Measurements from ENCODE around the gene EIF1AD. TPM values are rescaled to one million over a fixed set of nuclear protein-coding genes. Genes with fewer than 3 reads are reported as not detected.

EIF1AD gene
- total RNA-seq, 3 donors from 2014 or later, result 31.0 to 33.1 (median 31.0) TPM

DNA sequence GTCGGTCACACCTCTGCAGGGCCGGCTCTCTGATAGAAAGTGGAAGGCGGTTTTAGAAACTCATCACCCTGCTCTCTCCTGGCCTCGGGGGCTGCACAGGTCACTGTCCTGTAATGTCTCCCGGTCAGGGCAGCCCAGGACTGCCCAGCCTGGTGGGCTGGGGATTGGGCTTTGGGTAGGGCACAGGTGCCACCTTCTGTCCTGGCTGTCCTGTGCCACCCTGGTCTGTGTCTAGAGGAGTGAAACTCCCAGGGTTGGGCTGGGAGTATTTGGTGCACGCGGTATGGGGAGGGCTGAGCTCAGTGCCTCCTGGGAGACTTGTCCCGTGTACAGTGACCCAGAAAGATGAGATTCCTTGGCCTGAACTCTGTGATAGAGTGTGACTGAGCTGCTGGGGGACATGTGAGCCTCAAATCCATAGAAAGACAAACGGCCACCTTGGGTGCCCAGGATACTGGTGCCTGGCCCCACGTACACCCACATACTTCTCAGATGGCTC lies 22.6 kb downstream of the EIF1AD start:
- no peak overlapping the region for H3K4me3 ChIP-seq
- H3K36me3 ChIP-seq, result no peaks in the 10 kb centered on the region
- H3K4me1 ChIP-seq, result no peaks in the 10 kb centered on the region
- no peak for DNase-seq (ENCODE audit: low spot score in 2 of 2)
- intact Hi-C loops (cut with DNase I; ENCODE audit: low total_unique reads), result no loop called here
- no peak overlapping the region for H3K27ac ChIP-seq
- H3K9me3 ChIP-seq, result no peaks in the 10 kb centered on the region
- H3K27me3 ChIP-seq, result no peaks in the 10 kb centered on the region
- TF ChIP-seq, protein P1, sequence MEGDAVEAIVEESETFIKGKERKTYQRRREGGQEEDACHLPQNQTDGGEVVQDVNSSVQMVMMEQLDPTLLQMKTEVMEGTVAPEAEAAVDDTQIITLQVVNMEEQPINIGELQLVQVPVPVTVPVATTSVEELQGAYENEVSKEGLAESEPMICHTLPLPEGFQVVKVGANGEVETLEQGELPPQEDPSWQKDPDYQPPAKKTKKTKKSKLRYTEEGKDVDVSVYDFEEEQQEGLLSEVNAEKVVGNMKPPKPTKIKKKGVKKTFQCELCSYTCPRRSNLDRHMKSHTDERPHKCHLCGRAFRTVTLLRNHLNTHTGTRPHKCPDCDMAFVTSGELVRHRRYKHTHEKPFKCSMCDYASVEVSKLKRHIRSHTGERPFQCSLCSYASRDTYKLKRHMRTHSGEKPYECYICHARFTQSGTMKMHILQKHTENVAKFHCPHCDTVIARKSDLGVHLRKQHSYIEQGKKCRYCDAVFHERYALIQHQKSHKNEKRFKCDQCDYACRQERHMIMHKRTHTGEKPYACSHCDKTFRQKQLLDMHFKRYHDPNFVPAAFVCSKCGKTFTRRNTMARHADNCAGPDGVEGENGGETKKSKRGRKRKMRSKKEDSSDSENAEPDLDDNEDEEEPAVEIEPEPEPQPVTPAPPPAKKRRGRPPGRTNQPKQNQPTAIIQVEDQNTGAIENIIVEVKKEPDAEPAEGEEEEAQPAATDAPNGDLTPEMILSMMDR (IDR thresholded peaks at IDR 0.05), result no peak
- TF ChIP-seq POLR2AphosphoS5 (IDR thresholded peaks at IDR 0.05), result no peak

DNA sequence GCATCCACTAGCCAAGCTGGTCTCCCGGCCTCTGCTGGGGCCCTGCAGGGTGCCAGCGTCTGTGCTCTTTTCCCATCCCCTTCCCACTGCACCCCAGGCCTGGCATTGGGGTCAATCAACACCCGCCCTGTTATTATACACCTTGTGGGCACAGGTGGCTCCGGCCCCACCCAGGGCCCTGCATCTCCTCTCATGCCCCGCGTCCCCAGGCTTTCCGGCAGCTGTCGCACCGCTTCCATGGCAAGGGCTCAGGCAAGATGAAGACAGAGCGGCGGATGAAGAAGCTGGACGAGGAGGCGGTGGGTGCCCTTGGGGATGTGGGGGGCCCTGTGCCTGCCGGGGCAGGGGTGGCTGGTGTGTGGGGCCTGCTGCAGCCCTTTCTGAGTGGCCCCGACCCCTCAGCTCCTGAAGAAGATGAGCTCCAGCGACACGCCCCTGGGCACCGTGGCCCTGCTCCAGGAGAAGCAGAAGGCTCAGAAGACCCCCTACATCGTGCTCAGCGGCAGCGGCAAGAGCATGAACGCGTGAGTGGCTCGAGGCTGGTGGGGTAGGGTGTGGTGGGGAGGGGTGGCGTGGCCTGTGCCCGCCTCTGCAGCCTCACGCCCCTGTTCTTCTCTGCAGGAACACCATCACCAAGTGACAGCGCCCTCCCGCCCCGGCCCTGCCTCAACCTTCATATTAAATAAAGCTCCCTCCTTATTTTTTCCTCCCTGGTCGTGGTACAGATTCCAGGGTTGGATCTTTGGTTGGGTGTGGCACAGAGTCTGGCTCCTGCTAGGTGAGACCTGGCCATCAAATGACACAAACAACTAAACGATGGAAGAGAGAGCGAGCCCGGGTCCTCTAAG lies 23.3 kb downstream of the EIF1AD start:
- intact Hi-C loops (cut with DNase I; ENCODE audit: low total_unique reads), result no loop called here

DNA sequence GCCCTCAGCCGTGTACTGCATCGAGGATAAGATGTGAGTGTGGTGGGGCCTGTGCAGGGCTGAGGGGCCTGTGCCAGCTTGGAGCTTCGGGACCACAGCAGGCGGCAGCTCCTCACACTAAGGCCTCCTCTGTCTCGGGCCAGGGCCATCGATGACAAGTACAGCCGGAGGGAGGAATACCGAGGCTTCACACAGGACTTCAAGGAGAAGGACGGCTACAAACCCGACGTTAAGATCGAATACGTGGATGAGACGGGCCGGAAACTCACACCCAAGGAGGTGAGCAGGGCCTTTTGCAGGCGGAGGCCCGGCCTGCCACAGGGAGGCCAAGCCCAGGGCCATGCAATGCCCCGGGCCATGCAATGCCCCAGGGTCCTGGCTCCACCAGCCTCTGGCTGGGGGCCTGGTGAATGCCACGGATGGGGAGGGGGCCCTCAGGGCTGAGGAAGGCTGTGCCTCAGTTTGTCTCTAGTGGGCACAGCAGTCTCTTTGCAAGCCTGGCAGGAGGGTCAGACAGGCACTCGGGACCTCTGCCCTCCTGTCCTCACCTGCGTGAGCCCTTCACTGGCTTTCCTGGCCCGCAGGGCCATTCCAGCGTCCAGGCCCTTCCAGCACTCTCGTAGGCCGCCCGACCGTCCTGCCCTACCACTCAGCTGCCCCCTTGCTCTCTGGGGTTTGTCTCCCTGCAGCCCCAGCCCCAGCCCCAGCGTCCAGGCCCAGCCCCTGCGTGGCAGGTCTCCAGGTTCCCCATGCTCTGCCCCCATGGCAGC lies 24.2 kb downstream of the EIF1AD start:
- no peaks in the 10 kb centered on the region for H3K27me3 ChIP-seq
- no peak overlapping the region for H3K27ac ChIP-seq
- H3K4me1 ChIP-seq, result no peaks in the 10 kb centered on the region
- H3K4me3 ChIP-seq, result no peak overlapping the region
- H3K36me3 ChIP-seq, result no peaks in the 10 kb centered on the region
- intact Hi-C loops (cut with DNase I; ENCODE audit: low total_unique reads), result no loop called here
- DNase-seq (ENCODE audit: low spot score in 2 of 2), result no peak
- TF ChIP-seq POLR2A (IDR thresholded peaks at IDR 0.05) (no peak), POLR2AphosphoS5 (IDR thresholded peaks at IDR 0.05) (no peak)
- TF ChIP-seq, protein P1 (IDR thresholded peaks at IDR 0.05), result no peak
- H3K9me3 ChIP-seq, result no peaks in the 10 kb centered on the region

More for the DNA sequence above, 23.3 kb downstream of the EIF1AD start:
- no peak for DNase-seq (ENCODE audit: low spot score in 2 of 2)
- H3K4me1 ChIP-seq, result no peaks in the 10 kb centered on the region
- no peaks in the 10 kb centered on the region for H3K27me3 ChIP-seq
- H3K27ac ChIP-seq, result no peak overlapping the region
- TF ChIP-seq, protein P1 (IDR thresholded peaks at IDR 0.05), result no peak
- no peak for TF ChIP-seq POLR2AphosphoS5 (IDR thresholded peaks at IDR 0.05)
- no peak for TF ChIP-seq POLR2A (IDR thresholded peaks at IDR 0.05)
- H3K36me3 ChIP-seq, result no peaks in the 10 kb centered on the region
- no peaks in the 10 kb centered on the region for H3K9me3 ChIP-seq
- no peak overlapping the region for H3K4me3 ChIP-seq

DNA sequence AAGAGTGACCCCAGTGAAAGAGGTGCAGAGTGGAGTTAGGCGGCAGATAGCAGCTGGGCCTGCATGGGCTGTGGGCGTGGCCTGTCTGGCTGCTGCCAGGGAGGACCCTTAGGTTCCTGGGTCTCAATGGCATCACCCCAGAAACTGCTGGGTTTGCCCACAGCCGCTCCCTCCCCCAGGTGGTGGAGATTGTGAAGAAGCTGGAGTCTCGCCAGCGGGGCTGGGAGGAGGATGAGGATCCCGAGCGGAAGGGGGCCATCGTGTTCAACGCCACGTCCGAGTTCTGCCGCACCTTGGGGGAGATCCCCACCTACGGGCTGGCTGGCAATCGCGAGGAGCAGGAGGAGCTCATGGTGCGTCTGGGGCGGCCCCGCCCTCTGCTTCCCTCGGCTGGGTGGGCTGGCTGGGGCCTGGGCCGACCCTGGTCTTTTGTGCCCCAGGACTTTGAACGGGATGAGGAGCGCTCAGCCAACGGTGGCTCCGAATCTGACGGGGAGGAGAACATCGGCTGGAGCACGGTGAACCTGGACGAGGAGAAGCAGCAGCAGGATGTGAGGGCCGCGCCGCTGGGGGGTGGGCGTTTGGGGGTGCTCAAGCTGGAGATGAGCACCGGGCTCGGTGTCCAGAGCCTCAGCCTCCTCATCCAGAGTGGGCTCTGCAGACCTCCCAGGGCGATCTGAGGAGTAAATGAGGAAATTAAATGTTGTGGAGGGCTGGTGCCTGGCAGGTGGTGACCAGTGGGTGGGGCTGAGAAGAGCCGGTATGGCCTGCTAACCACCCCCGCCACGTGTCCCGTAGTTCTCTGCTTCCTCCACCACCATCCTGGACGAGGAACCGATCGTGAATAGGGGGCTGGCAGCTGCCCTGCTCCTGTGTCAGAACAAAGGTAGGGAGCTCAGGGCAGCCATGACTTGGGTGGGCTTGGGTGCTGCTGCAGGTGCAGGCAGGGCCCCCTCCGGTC lies 25.5 kb downstream of the EIF1AD start:
- intact Hi-C loops (cut with DNase I; ENCODE audit: low total_unique reads), result no loop called here
- no peaks in the 10 kb centered on the region for H3K36me3 ChIP-seq
- TF ChIP-seq POLR2AphosphoS5 (IDR thresholded peaks at IDR 0.05) (no peak), POLR2A (IDR thresholded peaks at IDR 0.05) (no peak)
- TF ChIP-seq, protein P1 (IDR thresholded peaks at IDR 0.05), result no peak

More for the DNA sequence above, 25.5 kb downstream of the EIF1AD start:
- no peak overlapping the region for H3K27ac ChIP-seq
- H3K9me3 ChIP-seq, result no peaks in the 10 kb centered on the region
- DNase-seq (ENCODE audit: low spot score in 2 of 2), result no peak
- H3K4me1 ChIP-seq, result no peaks in the 10 kb centered on the region
- no peak overlapping the region for H3K4me3 ChIP-seq
- no peaks in the 10 kb centered on the region for H3K27me3 ChIP-seq

Measured in breast epithelium (tissue), 4 donors.